GM12801 (cell line): Measurements from ENCODE around the gene ATG101.

Source experiments
- TF ChIP-seq, protein P1 (sequence below): IDR thresholded peaks from one replicate; pipeline ENCODE4 v1.5.1; 2011; ENCODE audit warnings: control low read depth; ENCODE audit not compliant: insufficient read length; ENCODE audit errors: extremely low read depth

ATG101 gene

GRCh38 chr12:52043386-52044212 is 26.2 kb upstream of the ATG101 start:
- TF ChIP-seq, protein P1, sequence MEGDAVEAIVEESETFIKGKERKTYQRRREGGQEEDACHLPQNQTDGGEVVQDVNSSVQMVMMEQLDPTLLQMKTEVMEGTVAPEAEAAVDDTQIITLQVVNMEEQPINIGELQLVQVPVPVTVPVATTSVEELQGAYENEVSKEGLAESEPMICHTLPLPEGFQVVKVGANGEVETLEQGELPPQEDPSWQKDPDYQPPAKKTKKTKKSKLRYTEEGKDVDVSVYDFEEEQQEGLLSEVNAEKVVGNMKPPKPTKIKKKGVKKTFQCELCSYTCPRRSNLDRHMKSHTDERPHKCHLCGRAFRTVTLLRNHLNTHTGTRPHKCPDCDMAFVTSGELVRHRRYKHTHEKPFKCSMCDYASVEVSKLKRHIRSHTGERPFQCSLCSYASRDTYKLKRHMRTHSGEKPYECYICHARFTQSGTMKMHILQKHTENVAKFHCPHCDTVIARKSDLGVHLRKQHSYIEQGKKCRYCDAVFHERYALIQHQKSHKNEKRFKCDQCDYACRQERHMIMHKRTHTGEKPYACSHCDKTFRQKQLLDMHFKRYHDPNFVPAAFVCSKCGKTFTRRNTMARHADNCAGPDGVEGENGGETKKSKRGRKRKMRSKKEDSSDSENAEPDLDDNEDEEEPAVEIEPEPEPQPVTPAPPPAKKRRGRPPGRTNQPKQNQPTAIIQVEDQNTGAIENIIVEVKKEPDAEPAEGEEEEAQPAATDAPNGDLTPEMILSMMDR: no peak

DNA sequence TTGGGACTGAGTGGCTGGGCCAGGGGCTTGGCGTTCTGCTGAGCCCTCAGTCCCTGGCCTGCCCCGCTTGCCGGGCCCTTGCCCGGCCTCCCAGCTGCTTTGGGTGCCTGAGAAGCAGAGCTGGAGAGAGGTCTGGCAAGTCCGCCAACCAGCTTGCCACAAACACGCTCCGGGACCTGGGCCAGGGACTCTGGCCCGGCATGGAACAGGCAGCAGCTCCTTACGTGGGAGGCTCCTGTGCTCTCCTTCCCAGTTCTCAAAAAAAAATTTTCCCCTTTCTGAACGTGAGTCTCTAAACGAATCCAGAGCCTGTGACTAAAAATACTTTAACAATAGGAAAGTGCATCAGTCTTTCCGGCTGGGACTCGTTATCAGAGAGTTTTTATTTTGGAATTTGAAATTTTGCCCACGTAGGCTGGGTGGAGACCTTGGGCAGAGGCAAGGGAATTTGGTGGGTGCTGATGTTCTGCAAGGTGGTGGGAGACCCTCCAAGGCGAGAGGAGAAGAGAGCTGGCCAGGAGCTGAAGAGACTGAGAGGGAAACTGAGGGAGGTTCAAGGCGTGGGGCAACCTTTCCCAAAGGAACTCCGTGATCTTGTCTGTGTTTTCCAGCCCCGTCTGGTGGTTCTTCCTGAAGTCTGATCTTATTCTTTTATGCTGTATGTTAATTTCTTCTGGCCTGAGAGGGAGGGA is 25.3 kb upstream of the ATG101 start:
- TF ChIP-seq, protein P1: no peak

DNA sequence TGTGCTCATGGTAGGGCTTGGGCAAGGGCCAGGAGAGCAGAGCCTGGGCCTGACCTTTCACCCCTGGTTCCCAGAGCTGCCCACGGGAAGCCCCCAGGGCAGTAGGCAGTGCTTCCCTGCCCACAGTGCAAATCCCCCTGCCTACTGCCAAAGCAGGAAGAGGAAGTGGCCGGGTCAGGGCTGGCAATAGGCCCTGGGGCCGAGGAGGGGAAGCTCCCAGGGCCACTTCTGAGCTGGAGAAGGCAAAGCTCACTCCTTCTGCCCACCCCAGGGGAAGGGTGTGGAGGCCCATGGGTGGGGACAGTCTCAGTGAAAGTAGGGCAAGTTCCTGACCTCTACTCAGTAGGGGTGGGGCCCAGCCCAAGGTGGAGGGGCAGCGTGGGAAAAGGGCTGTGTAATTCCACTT is 24.0 kb upstream of the ATG101 start:
- TF ChIP-seq, protein P1: no peak

DNA sequence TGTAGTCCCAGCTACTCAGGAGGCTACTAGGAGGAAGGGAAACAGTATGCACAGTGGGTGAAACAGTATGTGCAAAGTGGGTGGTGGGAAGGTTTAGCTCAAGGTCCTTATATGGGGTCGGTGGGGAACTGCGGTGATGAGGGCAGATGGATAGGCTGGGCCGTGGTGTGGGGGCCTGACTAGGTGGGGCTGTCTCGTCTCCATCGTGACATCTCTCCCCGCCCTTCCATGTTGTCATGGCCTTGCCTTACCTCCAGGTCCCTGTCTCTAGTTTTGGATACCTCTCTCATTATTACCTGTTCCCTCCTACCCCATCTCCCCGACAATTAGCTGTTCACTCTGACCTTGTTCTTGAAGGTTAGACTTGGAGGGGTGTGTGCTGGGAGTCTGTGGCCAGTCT is 22.9 kb upstream of the ATG101 start:
- TF ChIP-seq, protein P1: no peak

- TF ChIP-seq, protein P1: no peak
Measured at GRCh38 chr12:52049286-52049685, 20.5 kb upstream of the ATG101 start.

GRCh38 chr12:52049688-52050087 is 20.1 kb upstream of the ATG101 start:
- TF ChIP-seq, protein P1: no peak

- TF ChIP-seq, protein P1: no peak
Measured at GRCh38 chr12:52050116-52050757, 19.5 kb upstream of the ATG101 start.
